ENCODE data around the gene C19orf67. TPM values are rescaled to one million over a fixed set of nuclear protein-coding genes. Genes with fewer than 3 reads are reported as not detected.

Gene C19orf67
- total RNA-seq, 1 experiment from 2014 or later: 0.39 TPM

DNA sequence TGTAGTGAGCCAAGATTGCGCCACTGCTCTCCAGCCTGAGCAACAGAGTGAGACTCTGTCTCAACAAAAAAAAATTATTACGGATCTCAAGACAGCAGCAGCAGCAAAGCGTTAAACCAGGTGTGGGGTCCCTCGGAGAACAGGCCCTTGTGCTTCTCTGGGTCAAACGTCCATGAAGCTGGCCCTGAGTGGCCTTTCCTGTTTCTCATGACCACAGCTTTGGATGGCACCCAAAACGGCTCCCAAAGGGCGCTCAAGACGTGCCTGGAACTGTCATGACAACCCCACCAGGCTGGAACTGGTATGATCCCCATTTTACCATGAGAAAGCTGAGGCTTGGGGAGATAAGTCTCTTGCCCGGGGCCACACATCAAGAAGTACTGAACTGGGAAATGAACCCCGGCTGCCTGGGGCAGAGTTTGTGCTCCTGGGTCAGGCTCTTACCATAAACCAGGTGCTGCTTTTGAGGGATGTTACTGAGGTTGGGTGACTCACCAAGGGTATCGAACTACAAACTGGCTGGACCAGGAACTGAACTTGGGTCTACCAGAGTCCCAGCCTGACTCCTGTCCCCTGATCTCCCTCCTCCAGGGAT lies 16.6 kb upstream of the C19orf67 start:
- no peaks in the 10 kb centered on the region for H3K27me3 Mint-ChIP-seq (ENCODE audit: low read depth)
- no CpG with 5 or more reads among the region's 11 CpGs for WGBS (ENCODE audit: extremely low coverage, insufficient read length, low lambda C conversion rate)
- no peaks in the 10 kb centered on the region for H3K4me1 Mint-ChIP-seq

More for the DNA sequence above, 16.6 kb upstream of the C19orf67 start:
- H2BK20ac ChIP-seq (ENCODE audit: low read depth, low read length, poor library complexity, severe bottlenecking): no peak overlapping the region
- H3K4ac ChIP-seq (ENCODE audit: low read depth, low read length): no peak overlapping the region
- no peak overlapping the region for H2BK5ac ChIP-seq (ENCODE audit: insufficient read length, low read length)
- no peak overlapping the region for H3K18ac ChIP-seq (ENCODE audit: insufficient read length, low read depth, low read length)
- H2BK120ac ChIP-seq (ENCODE audit: low read depth, low read length, poor library complexity, severe bottlenecking): no peak overlapping the region
- H3K9ac ChIP-seq (ENCODE audit: extremely low read depth, insufficient read length, low read length): no peak overlapping the region
- H4K8ac ChIP-seq (replicated peaks; ENCODE audit: insufficient read length, low read depth, low read length): no peak overlapping the region
- no peak overlapping the region for H2BK12ac ChIP-seq (ENCODE audit: insufficient read length, low read depth, low read length)
- H4K20me1 ChIP-seq (ENCODE audit: control insufficient read depth, insufficient read depth, insufficient read length): no peaks in the 10 kb centered on the region
- no peak overlapping the region for H2BK15ac ChIP-seq (ENCODE audit: low read depth, low read length)
- H3K23ac ChIP-seq (ENCODE audit: insufficient read length, low read depth, low read length): no peak overlapping the region
- no peak overlapping the region for H3K27ac ChIP-seq (ENCODE audit: insufficient read length, low read depth, low read length)
- H2AK5ac ChIP-seq (ENCODE audit: insufficient read length, low read length): no peak overlapping the region
- H3T11ph ChIP-seq (ENCODE audit: low read length): no peak overlapping the region
- Mint-ChIP-seq H3K36me3 (ENCODE audit: insufficient read depth in 1 of 3, low read depth in 3 of 3) (peaks cover 2 to 32% (median 9%) of the 10 kb centered on the region in 3 experiments; a peak in 5 of 7 replicates), H3K9me3 (no peaks in the 10 kb centered on the region), H3K27ac (no peak overlapping the region; a peak in 1 of 7 replicates), H3K4me3 (no peak overlapping the region)
- H3K56ac ChIP-seq (ENCODE audit: insufficient read length, low read depth, low read length): no peak overlapping the region
- no peaks in the 10 kb centered on the region for H3K9me3 ChIP-seq (ENCODE audit: control insufficient read depth, low read depth, low read length)
- H3K23me2 ChIP-seq (ENCODE audit: insufficient read length, low read depth, low read length, poor library complexity, severe bottlenecking): no peaks in the 10 kb centered on the region
- H3K4me2 ChIP-seq (ENCODE audit: insufficient read depth, insufficient read length, low read length): no peak overlapping the region
- no peak overlapping the region for H3K14ac ChIP-seq (ENCODE audit: insufficient read depth, low read length)
- H4K5ac ChIP-seq (ENCODE audit: insufficient read length, low read depth, low read length): no peak overlapping the region
- H3K79me2 ChIP-seq (ENCODE audit: insufficient read depth, low read length): no peaks in the 10 kb centered on the region
- H3K27me3 ChIP-seq (ENCODE audit: insufficient read depth, low read length): no peaks in the 10 kb centered on the region
- H3K4me1 ChIP-seq (ENCODE audit: insufficient read depth, low read length): no peaks in the 10 kb centered on the region
- H3K79me1 ChIP-seq (ENCODE audit: insufficient read depth, low read depth, low read length, poor library complexity, severe bottlenecking): no peaks in the 10 kb centered on the region
- H4K91ac ChIP-seq (ENCODE audit: insufficient read length, low read depth, low read length): no peak overlapping the region
- no peak for TF ChIP-seq CTCF (conservative IDR thresholded peaks at IDR 0.05)
- DNase-seq: no peak
- no peak overlapping the region for H2AFZ ChIP-seq (ENCODE audit: low read length)

All from H9 (cell line).